Measurements from ENCODE around the gene C2orf66. TPM values are rescaled to one million over a fixed set of nuclear protein-coding genes. Genes with fewer than 3 reads are reported as not detected.

The C2orf66 gene
- polyA plus RNA-seq (ENCODE audit: insufficient read length in 3 of 3), result under 1 TPM; 0.29 to 0.35 (median 0.31) TPM

GRCh38 chr2:196809260-196809659 is at the start of gene C2orf66:
Gene C2orf66, minus strand, starts transcription at chr2:196809355. Its CDS starts 19 bp downstream, at chr2:196809336.
- no peak for DNase-seq (ENCODE audit: low read depth in 3 of 3, low spot score in 2 of 3)

GRCh38 chr2:196854629-196855028 is 45.5 kb upstream of the C2orf66 start:
- DNase-seq (ENCODE audit: low read depth in 3 of 3, low spot score in 2 of 3), result no peak

GRCh38 chr2:196853301-196854087 is 44.3 kb upstream of the C2orf66 start:
- no peak for DNase-seq (ENCODE audit: low read depth in 3 of 3, low spot score in 2 of 3)

GRCh38 chr2:196851088-196851487 is 41.9 kb upstream of the C2orf66 start:
- DNase-seq (ENCODE audit: low read depth in 3 of 3, low spot score in 2 of 3), result no peak

GRCh38 chr2:196849895-196850294 is 40.7 kb upstream of the C2orf66 start:
- no peak for DNase-seq (ENCODE audit: low read depth in 3 of 3, low spot score in 2 of 3)

- no peak for DNase-seq (ENCODE audit: low read depth in 3 of 3, low spot score in 2 of 3)
These were observed 37.1 kb upstream of the C2orf66 start for GRCh38 chr2:196846295-196846694.

GRCh38 chr2:196845371-196845770 is 36.2 kb upstream of the C2orf66 start:
- no peak for DNase-seq (ENCODE audit: low read depth in 3 of 3, low spot score in 2 of 3)

GRCh38 chr2:196840171-196840570 is 31.0 kb upstream of the C2orf66 start:
- no peak for DNase-seq (ENCODE audit: low read depth in 3 of 3, low spot score in 2 of 3)

- no peak for DNase-seq (ENCODE audit: low read depth in 3 of 3, low spot score in 2 of 3)
These were observed 30.4 kb upstream of the C2orf66 start for GRCh38 chr2:196839574-196839973.

GRCh38 chr2:196836440-196836839 is 27.3 kb upstream of the C2orf66 start:
- DNase-seq (ENCODE audit: low read depth in 3 of 3, low spot score in 2 of 3), result no peak

GRCh38 chr2:196830701-196831100 is 21.5 kb upstream of the C2orf66 start:
- DNase-seq (ENCODE audit: low read depth in 3 of 3, low spot score in 2 of 3), result no peak

GRCh38 chr2:196827356-196827755 is 18.2 kb upstream of the C2orf66 start:
- DNase-seq (ENCODE audit: low read depth in 3 of 3, low spot score in 2 of 3), result no peak

- no peak for DNase-seq (ENCODE audit: low read depth in 3 of 3, low spot score in 2 of 3)
These were observed 14.8 kb upstream of the C2orf66 start for GRCh38 chr2:196823750-196824522.

GRCh38 chr2:196821195-196821594 is 12.0 kb upstream of the C2orf66 start:
- DNase-seq (ENCODE audit: low read depth in 3 of 3, low spot score in 2 of 3), result no peak

- DNase-seq (ENCODE audit: low read depth in 3 of 3, low spot score in 2 of 3), result no peak
These were observed 981 bp downstream of the C2orf66 start for GRCh38 chr2:196808083-196808665.

GRCh38 chr2:196804381-196804780 is 4.8 kb downstream of the C2orf66 start:
- no peak for DNase-seq (ENCODE audit: low read depth in 3 of 3, low spot score in 2 of 3)

GRCh38 chr2:196802401-196802800 is 6.8 kb downstream of the C2orf66 start:
- DNase-seq (ENCODE audit: low read depth in 3 of 3, low spot score in 2 of 3), result no peak

GRCh38 chr2:196801674-196802261 is 7.4 kb downstream of the C2orf66 start:
- DNase-seq (ENCODE audit: low read depth in 3 of 3, low spot score in 2 of 3), result no peak

GRCh38 chr2:196798980-196799379 is 10.2 kb downstream of the C2orf66 start:
- DNase-seq (ENCODE audit: low read depth in 3 of 3, low spot score in 2 of 3), result no peak

- no peak for DNase-seq (ENCODE audit: low read depth in 3 of 3, low spot score in 2 of 3)
These were observed 16.3 kb downstream of the C2orf66 start for GRCh38 chr2:196792865-196793264.

- DNase-seq (ENCODE audit: low read depth in 3 of 3, low spot score in 2 of 3), result no peak
These were observed 25.6 kb downstream of the C2orf66 start for GRCh38 chr2:196783431-196784094.
